PFSK-1 (cell line): ENCODE results near the gene LUZP2.

Experiments used
- POLR2AphosphoS5 ChIP-seq: IDR thresholded peaks from 2 replicates; pipeline ENCODE4 v1.6.1; 2012; ENCODE audit warnings: low read depth, mild to moderate bottlenecking, control low read depth, low read length, moderate library complexity
- SIN3A ChIP-seq: IDR thresholded peaks from 2 replicates; pipeline ENCODE4 v1.6.1; 2012; ENCODE audit warnings: mild to moderate bottlenecking, low read length, moderate library complexity, borderline replicate concordance; ENCODE audit not compliant: insufficient read depth
- TAF1 ChIP-seq: IDR thresholded peaks from 2 replicates; pipeline ENCODE4 v1.6.1; 2012; ENCODE audit warnings: low read length, control low read depth, borderline replicate concordance; ENCODE audit not compliant: insufficient read depth
- TF ChIP-seq, protein P1 (sequence below), 2 experiments: IDR thresholded peaks; 2 replicates each; pipeline versions ENCODE4 v1.6.1 to v1.8.0; 2011 to 2012; ENCODE audit warnings: low read depth in 2 of 2, low read length in 2 of 2, control low read depth in 1 of 2, inconsistent platforms in 1 of 2, mild to moderate bottlenecking in 1 of 2, moderate library complexity in 1 of 2; ENCODE audit not compliant: insufficient read depth in 1 of 2

- TF ChIP-seq TAF1 (no peak), SIN3A (no peak), POLR2AphosphoS5 (no peak)
- TF ChIP-seq, protein P1, sequence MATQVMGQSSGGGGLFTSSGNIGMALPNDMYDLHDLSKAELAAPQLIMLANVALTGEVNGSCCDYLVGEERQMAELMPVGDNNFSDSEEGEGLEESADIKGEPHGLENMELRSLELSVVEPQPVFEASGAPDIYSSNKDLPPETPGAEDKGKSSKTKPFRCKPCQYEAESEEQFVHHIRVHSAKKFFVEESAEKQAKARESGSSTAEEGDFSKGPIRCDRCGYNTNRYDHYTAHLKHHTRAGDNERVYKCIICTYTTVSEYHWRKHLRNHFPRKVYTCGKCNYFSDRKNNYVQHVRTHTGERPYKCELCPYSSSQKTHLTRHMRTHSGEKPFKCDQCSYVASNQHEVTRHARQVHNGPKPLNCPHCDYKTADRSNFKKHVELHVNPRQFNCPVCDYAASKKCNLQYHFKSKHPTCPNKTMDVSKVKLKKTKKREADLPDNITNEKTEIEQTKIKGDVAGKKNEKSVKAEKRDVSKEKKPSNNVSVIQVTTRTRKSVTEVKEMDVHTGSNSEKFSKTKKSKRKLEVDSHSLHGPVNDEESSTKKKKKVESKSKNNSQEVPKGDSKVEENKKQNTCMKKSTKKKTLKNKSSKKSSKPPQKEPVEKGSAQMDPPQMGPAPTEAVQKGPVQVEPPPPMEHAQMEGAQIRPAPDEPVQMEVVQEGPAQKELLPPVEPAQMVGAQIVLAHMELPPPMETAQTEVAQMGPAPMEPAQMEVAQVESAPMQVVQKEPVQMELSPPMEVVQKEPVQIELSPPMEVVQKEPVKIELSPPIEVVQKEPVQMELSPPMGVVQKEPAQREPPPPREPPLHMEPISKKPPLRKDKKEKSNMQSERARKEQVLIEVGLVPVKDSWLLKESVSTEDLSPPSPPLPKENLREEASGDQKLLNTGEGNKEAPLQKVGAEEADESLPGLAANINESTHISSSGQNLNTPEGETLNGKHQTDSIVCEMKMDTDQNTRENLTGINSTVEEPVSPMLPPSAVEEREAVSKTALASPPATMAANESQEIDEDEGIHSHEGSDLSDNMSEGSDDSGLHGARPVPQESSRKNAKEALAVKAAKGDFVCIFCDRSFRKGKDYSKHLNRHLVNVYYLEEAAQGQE (IDR thresholded peaks at IDR 0.05; ENCODE audit: insufficient read depth in 1 of 2, low read depth in 2 of 2, low read length in 2 of 2), result no peak
Observed at GRCh38 chr11:24842308-24842707, 345.5 kb downstream of the LUZP2 start.
